NCI-H2227 (cell line): ENCODE data around the gene SLC22A3.
"Not testable (repeated sequence)": the region's sequence is repeated elsewhere in the genome, so short reads cannot be mapped to it uniquely, and the experiment has no call there.

Experiments used
- DNase-seq: peaks from one replicate; lab custom pipeline; 2025; ENCODE audit not compliant: unreplicated experiment; lab: John Stamatoyannopoulos, UW

SLC22A3 gene

DNA sequence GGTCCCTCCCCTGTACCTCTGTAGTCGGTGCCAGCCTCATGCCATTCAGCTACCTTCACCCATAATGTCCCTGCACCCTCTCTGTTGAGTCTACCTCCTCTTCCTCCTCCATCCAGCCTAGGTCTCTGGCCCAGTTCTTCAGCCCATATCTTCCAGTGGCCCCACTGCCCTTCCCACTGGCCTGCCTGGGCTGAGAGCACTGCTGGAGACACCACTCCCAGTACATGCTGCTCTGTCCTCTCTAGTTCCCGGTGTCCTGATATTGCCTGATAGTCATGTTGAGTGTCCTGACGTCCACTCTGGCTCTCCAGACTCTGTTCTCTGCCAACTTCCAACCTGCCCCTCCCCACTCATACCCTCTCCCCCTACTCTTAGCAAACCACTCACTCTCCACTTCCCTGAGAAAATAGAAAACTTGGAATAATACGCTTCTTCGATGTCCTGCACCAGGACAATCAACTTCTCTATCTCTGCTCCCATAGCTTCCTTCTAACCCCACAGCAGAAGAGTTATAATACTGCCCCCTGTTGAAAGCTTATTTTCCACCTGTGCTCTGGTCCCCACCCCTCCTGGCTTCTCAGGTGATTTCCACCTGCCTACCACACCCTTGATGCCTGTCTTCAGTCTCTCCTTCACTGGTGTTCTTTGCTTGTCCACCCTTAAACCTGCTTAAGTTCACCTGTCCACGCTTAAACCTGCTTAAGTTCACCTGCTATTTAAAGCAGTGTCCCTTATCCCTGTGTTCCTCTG, 19.8 kb downstream of the SLC22A3 start:
- no peak for DNase-seq

DNA sequence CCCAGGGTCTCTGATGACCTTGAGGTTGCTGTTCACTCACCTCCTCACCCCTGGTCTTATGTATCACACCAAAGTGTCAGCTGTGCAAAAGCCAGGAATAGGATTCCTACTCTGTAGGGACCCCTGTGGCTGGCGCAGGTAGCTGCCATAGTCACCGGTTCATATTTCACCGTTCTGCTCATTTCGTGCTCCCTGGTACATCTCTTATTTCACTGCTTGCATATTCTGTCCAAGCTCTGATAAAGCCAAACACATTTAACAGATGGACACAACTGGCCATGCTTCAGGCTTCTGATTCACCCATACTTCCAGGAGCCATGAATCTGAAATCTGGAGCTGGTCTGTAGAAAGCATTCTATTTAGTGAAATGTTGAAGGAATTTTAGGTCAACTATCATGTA, 20.5 kb downstream of the SLC22A3 start:
- DNase-seq: no peak

- not testable (repeated sequence) for DNase-seq
Measured at GRCh38 chr6:160373601-160374000, 25.4 kb downstream of the SLC22A3 start.

GRCh38 chr6:160374836-160375560, 26.8 kb downstream of the SLC22A3 start:
- DNase-seq: no peak

DNA sequence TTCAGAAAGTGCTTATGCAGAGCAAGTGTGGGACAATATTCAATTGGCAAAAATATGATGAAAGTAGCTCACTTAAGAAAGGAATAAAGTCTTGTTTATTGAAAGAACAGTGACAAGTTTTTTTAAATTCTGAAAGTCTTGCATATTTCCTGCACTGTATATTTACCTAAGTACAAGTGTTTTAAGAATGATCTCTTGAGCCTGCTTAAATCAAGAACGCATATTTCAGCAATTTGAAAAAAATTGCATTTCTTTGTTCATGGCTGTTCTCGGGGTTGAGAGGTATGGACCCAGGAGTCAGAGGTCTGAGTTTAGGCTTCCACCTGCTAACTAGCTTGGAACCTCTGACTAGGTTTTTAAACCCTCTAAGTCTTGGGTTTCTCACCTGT, 27.4 kb downstream of the SLC22A3 start:
- no peak for DNase-seq

- no peak for DNase-seq
Measured at GRCh38 chr6:160376445-160376844, 28.3 kb downstream of the SLC22A3 start.

DNA sequence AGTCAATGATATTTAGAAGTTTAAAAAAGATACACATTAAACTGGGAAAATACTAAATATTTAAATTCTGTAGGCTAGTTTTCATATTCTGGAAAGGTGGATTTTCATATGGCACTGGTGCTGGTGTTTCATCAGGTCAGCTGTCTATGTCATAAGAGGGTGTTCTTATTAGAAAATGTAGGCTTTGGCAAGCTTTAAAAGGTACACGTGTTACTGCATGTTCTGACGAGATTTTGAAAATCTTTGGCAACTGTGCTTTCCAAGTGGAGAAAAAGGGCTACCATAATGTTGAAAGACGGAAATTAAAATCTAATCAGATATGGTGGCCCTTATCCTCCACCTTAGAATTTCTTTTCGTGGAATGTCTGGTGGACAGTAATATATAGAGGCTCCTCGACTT, 30.0 kb downstream of the SLC22A3 start:
- no peak for DNase-seq

DNA sequence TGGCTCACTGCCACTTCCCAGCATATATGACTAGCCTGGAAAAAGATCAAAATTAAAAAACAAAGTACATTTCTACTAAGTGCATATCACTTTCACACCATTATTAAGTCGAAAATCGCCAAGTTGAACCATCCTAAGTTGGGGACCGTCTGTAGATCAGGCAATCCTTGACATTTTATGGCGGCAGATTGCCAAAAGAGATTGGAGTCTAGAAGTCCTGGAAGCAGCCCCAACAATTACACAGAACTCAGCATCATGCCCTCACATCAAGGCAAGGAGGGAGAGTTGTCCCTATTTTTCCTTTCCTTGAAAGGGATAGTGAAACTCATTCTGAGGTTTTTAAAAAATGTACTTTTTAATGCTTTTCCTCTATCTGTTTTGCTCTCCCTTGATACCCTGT, 30.7 kb downstream of the SLC22A3 start:
- DNase-seq: no peak

DNA sequence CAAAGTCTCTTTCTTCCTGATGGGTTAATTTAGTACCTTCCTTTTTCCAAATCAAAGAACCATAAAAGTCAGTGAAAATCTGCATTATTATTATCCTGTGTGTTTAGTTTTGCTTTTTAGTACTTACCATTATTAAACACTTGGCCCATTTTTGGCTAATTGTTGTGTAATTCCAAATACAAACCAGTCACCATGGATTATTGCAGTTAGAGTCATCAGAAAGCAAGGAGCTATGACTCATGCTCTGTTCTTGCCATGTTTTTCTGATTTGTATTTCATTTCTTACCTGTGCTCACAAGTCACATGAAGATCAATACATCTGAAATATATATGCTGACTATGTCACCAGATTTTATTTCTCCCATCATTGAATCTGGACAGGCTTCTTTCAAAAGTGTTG, 31.3 kb downstream of the SLC22A3 start:
- no peak for DNase-seq

DNA sequence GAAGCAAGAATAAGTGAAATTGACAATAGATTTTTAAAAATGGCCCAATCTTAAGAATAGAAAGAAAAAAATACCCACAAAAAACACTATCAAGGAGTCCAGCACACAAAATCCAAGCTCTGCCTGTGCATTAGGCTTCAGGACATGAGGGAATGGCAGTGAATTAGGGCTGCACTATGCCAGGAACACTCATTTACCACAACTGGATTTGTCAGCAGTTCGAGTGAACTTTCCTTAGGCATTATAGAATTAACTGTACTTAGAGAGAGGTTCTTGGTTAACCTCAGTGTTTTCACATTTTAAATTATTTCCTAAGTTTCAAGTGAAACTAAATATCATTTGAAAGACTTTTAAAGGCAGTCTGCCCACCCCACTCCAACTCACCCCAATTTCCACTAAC, 34.8 kb downstream of the SLC22A3 start:
- no peak for DNase-seq

GRCh38 chr6:160386869-160387530, 38.8 kb downstream of the SLC22A3 start:
- DNase-seq: no peak

GRCh38 chr6:160387916-160388643, 39.9 kb downstream of the SLC22A3 start:
- DNase-seq: no peak

- DNase-seq: no peak
Measured at GRCh38 chr6:160388922-160389321, 40.7 kb downstream of the SLC22A3 start.

- DNase-seq: no peak
Measured at GRCh38 chr6:160391419-160392116, 43.4 kb downstream of the SLC22A3 start.

DNA sequence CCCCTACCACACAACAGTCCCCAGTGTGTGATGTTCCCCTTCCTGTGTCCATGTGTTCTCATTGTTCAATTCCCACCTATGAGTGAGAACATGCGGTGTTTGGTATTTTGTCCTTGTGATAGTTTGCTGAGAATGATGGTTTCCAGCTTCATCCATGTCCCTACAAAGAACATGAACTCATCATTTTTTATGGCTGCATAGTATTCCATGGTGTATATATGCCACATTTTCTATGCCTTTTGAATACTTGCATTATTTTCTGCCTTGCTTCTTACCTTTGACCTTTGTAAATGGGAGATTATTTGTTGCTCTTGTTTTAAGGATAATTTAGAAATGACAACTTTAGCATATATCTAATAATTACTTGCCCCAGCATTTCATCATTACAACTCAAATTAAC, 45.3 kb downstream of the SLC22A3 start:
- not testable (repeated sequence) for DNase-seq

DNA sequence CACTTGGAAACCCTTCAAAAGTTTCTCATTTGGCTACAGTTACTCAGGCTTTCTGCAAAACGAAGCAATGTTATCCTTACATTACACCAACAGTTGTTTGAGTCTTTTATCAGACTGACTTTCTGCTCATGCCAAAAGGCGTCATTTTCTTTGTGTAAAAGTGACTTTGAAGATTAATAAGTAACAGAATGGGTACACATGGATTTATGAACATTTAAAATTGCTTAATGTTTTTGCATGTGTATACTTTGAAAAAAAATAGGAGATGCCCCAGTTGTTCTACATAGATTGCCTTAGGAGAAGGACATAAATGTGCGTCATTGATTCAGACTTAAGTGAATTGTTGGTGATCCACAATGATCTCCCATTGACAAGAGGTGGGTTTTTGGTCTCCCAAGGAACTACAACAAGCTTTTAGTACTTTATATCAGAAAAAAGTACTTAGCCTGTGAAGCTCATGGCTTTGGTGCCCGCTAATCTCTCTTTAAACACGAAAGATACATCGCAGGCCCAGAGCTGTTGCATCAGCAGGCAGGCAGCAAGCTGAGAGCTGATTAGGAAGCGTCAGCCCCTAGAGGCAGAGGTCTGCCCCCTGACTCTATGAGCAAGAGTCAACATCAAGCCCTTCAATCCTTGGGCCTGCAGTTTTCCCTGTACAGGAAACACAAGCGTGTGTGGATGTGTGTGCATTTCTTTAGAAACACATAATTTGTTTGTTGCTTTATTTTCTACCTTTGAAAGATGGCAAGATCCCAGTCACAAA, 45.9 kb downstream of the SLC22A3 start:
- no peak for DNase-seq

DNA sequence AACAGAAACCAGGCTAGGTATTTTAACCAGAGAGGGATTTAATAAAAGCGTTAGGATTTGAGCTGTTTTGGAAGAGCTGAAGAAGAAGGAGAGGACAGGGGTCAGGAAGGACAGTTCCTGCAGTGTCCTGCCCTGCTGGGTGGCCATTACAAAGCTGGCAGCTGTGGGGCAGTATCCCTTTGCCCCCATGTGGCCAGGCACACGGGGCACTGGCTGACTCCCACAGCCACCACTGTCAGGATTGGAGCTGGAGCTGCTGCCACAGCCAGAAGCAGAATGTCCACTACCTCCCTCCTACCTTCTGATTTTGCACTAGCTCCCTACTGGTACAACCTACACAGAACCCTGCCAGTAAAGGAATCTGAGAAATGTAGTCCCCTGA, 46.5 kb downstream of the SLC22A3 start:
- DNase-seq: no peak

DNA sequence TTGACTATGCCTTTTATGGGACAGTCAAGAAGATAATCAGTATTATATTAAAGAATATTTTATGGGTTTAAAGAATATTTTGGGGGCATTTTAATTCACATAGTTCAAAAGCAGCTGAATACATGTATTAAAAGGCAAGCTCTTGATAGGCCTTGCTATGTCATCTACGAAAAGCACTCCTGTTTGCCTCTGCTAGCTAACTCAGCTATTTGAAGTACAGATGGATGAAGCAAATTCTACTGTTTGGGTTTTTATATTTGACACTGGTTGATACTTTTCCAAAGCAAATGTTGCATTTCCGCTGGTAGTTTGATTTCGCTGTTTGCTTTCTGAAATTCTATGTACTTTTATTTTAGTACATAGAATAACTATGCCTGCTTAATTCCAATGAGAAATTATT, 47.0 kb downstream of the SLC22A3 start:
- no peak for DNase-seq

- DNase-seq: no peak
Measured at GRCh38 chr6:160396292-160396691, 48.1 kb downstream of the SLC22A3 start.

DNA sequence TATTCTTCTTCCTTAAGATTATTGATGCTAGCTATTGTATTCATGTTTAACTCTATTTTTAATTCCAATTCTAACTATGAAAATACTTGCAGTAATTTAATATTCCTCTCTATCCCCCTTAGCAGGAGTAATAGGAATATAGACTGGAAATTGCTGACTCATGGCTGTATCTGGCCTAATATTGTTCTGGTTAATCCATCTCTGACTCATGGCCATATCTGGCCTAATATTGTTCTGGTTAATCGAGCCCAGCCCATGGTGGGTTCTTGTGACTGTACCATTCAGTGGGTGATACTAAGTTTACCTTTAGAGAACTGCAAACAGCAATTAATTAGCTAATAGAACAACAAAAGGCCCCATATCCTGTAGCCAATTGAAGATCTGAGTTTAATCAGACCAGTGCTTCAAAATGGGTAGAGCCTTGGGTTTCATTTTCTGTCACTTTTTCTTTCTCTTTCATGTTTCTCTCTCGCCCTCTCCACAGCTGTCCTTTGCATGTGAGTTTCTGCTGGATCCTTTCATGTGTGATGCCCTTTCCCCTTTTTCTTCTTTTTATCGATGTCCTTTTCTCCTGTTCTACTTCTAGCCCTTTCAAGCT, 50.6 kb downstream of the SLC22A3 start:
- no peak for DNase-seq
